K562 (cell line): ENCODE measurements around the gene EFHD2. TPM values are rescaled to one million over a fixed set of nuclear protein-coding genes. Genes with fewer than 3 reads are reported as not detected.

Source experiments
- ATAC-seq: fragments of 200-7000 bp; cut with Tn5 transposase; 3 replicates; pipeline ENCODE4 v1.9.1; 2020; ENCODE audit warnings: moderate library complexity
- BruUV-seq: library from RNA; stranded (reverse); fragments of 400-500 nt; replicated peaks from 2 replicates; lab custom pipeline; 2021; lab: Mats Ljungman, UMichigan
- CTCF ChIA-PET: fragments of 300-600 bp; formaldehyde crosslinking; extraction: SDS; loops from one replicate; lab custom pipeline; 2021; ENCODE audit warnings: low intra/inter-chr PET ratio; lab: Yijun Ruan, JAX
- POLR2A ChIA-PET: fragments of 300-600, 350-650 bp; sonication (Branson Sonifier 250); formaldehyde crosslinking; extraction: SDS; loops from one replicate; lab custom pipeline; 2021; ENCODE audit warnings: antibody characterized with exemption, inconsistent platforms; lab: Yijun Ruan, JAX
- DNase-seq, 4 experiments: peaks; one replicate each; pipeline versions ENCODE4 v3.0.0 to v3.0.0-alpha.2; 2011 to 2018; ENCODE audit warnings: low spot score in 3 of 4, mixed read lengths in 3 of 4; ENCODE audit errors: extremely low read depth in 1 of 4
- FAIRE-seq: peaks from 2 replicates; lab custom pipeline; 2011; peaks lifted over from hg19 to GRCh38; lab: Jason Lieb, UNC
- H2AFZ ChIP-seq: 2 replicates; pipeline ENCODE4 v1.6.0; 2011; ENCODE audit warnings: low read depth, low read length, control low read depth, inconsistent platforms
- H3K27ac ChIP-seq: fragments of 200-600 bp; 3 replicates; pipeline ENCODE4 v1.8.0; 2011; ENCODE audit warnings: low read depth, mild to moderate bottlenecking, control low read depth, inconsistent platforms, low read length, moderate library complexity, mixed read lengths; ENCODE audit errors: extremely low read depth
- H3K27me3 ChIP-seq, 2 experiments: fragments of 300-600 bp in 1 of 2; 2 replicates in 1 of 2; 3 replicates in 1 of 2; pipeline versions ENCODE4 v1.6.0 to v1.8.0; 2011; ENCODE audit warnings: inconsistent platforms in 2 of 2, low read length in 2 of 2, mild to moderate bottlenecking in 1 of 2, mixed read lengths in 1 of 2, moderate library complexity in 1 of 2; ENCODE audit not compliant: control insufficient read depth in 2 of 2, insufficient read depth in 2 of 2
- H3K36me3 ChIP-seq: fragments of 300-600 bp; 3 replicates; pipeline ENCODE4 v1.8.0; 2011; ENCODE audit warnings: mild to moderate bottlenecking, low read length, inconsistent platforms; ENCODE audit not compliant: control insufficient read depth, insufficient read depth
- H3K4me1 ChIP-seq, 2 experiments: fragments of 200-600 bp in 1 of 2; replicated peaks in 1 of 2; 2 replicates in 1 of 2; 3 replicates in 1 of 2; pipeline versions ENCODE4 v1.5.1 to v1.8.0; 2011; ENCODE audit warnings: inconsistent platforms in 2 of 2, low read length in 2 of 2, mild to moderate bottlenecking in 1 of 2, mixed read lengths in 1 of 2, moderate library complexity in 1 of 2; ENCODE audit not compliant: control insufficient read depth in 2 of 2, insufficient read depth in 2 of 2
- H3K4me2 ChIP-seq: 2 replicates; pipeline ENCODE4 v1.6.1; 2011; ENCODE audit warnings: low read length, control low read depth, inconsistent platforms, mixed read lengths; ENCODE audit not compliant: insufficient read depth
- H3K4me3 ChIP-seq: fragments of 200-600 bp; sonication (generic), shearing (Covaris generic); 2 replicates; pipeline ENCODE4 v1.5.1; 2016; ENCODE audit warnings: control low read depth, inconsistent platforms
- H3K79me2 ChIP-seq: fragments of 200-600 bp; 3 replicates; pipeline ENCODE4 v1.8.0; 2011; ENCODE audit warnings: low read length, inconsistent platforms; ENCODE audit not compliant: control insufficient read depth, insufficient read depth
- H3K9ac ChIP-seq, 2 experiments: 2 replicates each; pipeline versions ENCODE4 v1.6.0 to v1.6.1; 2011; ENCODE audit warnings: low read depth in 2 of 2, low read length in 2 of 2, control low read depth in 1 of 2, inconsistent platforms in 1 of 2, mild to moderate bottlenecking in 1 of 2, mixed read lengths in 1 of 2; ENCODE audit not compliant: insufficient read depth in 1 of 2
- H3K9me1 ChIP-seq: one replicate; pipeline ENCODE4 v1.6.0; 2011; ENCODE audit warnings: inconsistent platforms, mild to moderate bottlenecking, low read length, moderate library complexity; ENCODE audit not compliant: control insufficient read depth, insufficient read depth
- H3K9me3 ChIP-seq: replicated peaks from 2 replicates; pipeline ENCODE4 v1.5.1; 2011; ENCODE audit warnings: low read depth, low read length, inconsistent platforms; ENCODE audit not compliant: control insufficient read depth, insufficient read depth
- H4K20me1 ChIP-seq: replicated peaks from 2 replicates; pipeline ENCODE4 v1.6.1; 2011; ENCODE audit warnings: low read length, inconsistent platforms, mixed read lengths; ENCODE audit not compliant: control insufficient read depth, insufficient read depth
- CTCF ChIP-seq, 3 experiments: IDR thresholded peaks in 2 of 3; conservative IDR thresholded peaks in 1 of 3; 2 replicates each; pipeline ENCODE4 v1.5.1; 2011 to 2012; ENCODE audit warnings: low read length in 3 of 3, mild to moderate bottlenecking in 3 of 3, control low read depth in 2 of 3, improper control_type of control experiment in 1 of 3, inconsistent platforms in 1 of 3, low read depth in 1 of 3, mixed read lengths in 1 of 3, moderate library complexity in 1 of 3; ENCODE audit not compliant: insufficient read depth in 2 of 3
- GTF2F1 ChIP-seq: IDR thresholded peaks from 2 replicates; pipeline ENCODE4 v1.6.1; 2011; ENCODE audit warnings: low read depth, low read length, improper control_type of control experiment
- HCFC1 ChIP-seq: IDR thresholded peaks from 2 replicates; pipeline ENCODE4 v1.6.1; 2012; ENCODE audit warnings: low read depth, low read length, improper control_type of control experiment
- HDAC8 ChIP-seq: fragments of 450-650 bp; IDR thresholded peaks from 2 replicates; pipeline ENCODE4 v1.6.1; 2016; ENCODE audit warnings: mild to moderate bottlenecking, missing genetic modification characterization, moderate library complexity, missing compliant biosample characterization
- RNF2 ChIP-seq: sonication (generic); IDR thresholded peaks from 2 replicates; pipeline ENCODE4 v1.6.1; 2016
- SIN3A ChIP-seq, 2 experiments: fragments of 150-350 bp in 1 of 2; IDR thresholded peaks; 2 replicates each; pipeline ENCODE4 v1.6.1; 2011 to 2016; ENCODE audit warnings: borderline replicate concordance in 2 of 2, low read depth in 2 of 2, low read length in 2 of 2, mild to moderate bottlenecking in 2 of 2, moderate library complexity in 2 of 2; ENCODE audit not compliant: control insufficient read depth in 1 of 2
- SMARCA5 ChIP-seq: fragments of 450-650 bp; IDR thresholded peaks from 2 replicates; pipeline ENCODE4 v1.6.1; 2016
- TCF3 ChIP-seq: sonication (generic); formaldehyde crosslinking; IDR thresholded peaks from 2 replicates; pipeline ENCODE4 v1.4.0; 2020; ENCODE audit warnings: mild to moderate bottlenecking, missing genetic modification reagents
- ZBTB34 ChIP-seq: fragments of 250-450 bp; sonication (Bioruptor Pico); IDR thresholded peaks from 2 replicates; pipeline ENCODE4 v1.8.0; 2021; ENCODE audit warnings: mild to moderate bottlenecking, moderate library complexity
- ZNF124 ChIP-seq: sonication (generic); formaldehyde crosslinking; IDR thresholded peaks from 2 replicates; pipeline ENCODE4 v1.8.1; 2022; ENCODE audit warnings: missing genetic modification reagents
- ZNF699 ChIP-seq: fragments of 250-450 bp; sonication (Bioruptor Pico); IDR thresholded peaks from 2 replicates; pipeline ENCODE4 v1.8.0; 2021; ENCODE audit warnings: mild to moderate bottlenecking, moderate library complexity; ENCODE audit not compliant: insufficient replicate concordance
- whole genome bisulfite sequencing: fragments of 100-300 bp; shearing (Covaris generic); methylation state at CpG from one replicate; pipeline ENCODE4 v1.1.6; 2016; ENCODE audit warnings: low coverage, mixed read lengths; ENCODE audit not compliant: insufficient coverage; ENCODE audit errors: missing lambda C conversion rate; 5-methylcytosine and 5-hydroxymethylcytosine counted together
- in situ Hi-C: fragments of 300-500 bp; cut with MboI; formaldehyde crosslinking; loops from 4 replicates; pipeline ENCODE4 v1.15.0; 2018; ENCODE audit warnings: inconsistent platforms, mixed read lengths
- intact Hi-C: fragments of 100-400 bp; cut with micrococcal nuclease; formaldehyde crosslinking; loops from 2 replicates; pipeline ENCODE4 v1.14.2; 2022
- polyA plus RNA-seq, 8 experiments: library from polyadenylated mRNA; depleted of rRNA in 4 of 8; stranded (reverse) in 5 of 8; unstranded in 3 of 8; fragments of >200 nt; fragmentation: Nextera tagmentation in 2 of 8; fragmentation: Illumina TruSeq in 1 of 8; extraction: Ambion mirVana in 2 of 8; extraction: Trizol in 1 of 8; gene quantifications; 2 replicates each; pipeline versions ENCODE4 v1.2.1 to v1.2.3, GENCODE V29; 2011 to 2014; ENCODE audit warnings: inconsistent platforms in 1 of 8, missing spikeins in 1 of 8
- total RNA-seq, 7 experiments: library from RNA; depleted of rRNA in 6 of 7; stranded (reverse); fragments of >200 nt in 6 of 7; fragmentation: Illumina TruSeq in 2 of 7; extraction: Trizol in 2 of 7; gene quantifications; 2 replicates each; pipeline versions ENCODE4 v1.2.1 to v1.2.3, GENCODE V29; 2011 to 2021; ENCODE audit warnings: low replicate concordance in 1 of 7

The EFHD2 gene
- total and polyA plus RNA-seq, 9 of the 15 experiments (the other 6 are each of a cell fraction or from before 2014, with no cell fraction given): 1.7 to 73.5 (median 25.2) TPM

- no peak for ATAC-seq
- WGBS: 26% methylated on average over 9 of the region's 9 CpGs
- no TSS peak for BruUV-seq
- ChIA-PET POLR2A (interaction anchor here (0.8 kb wide), 1 partner anchor 31 kb away, joined by 3 read pairs; no protein-coding TSS in a partner anchor), CTCF (no interaction called here)
- Histone ChIP-seq H3K4me2 (no peak overlapping the region), H4K20me1 (no peaks in the 10 kb centered on the region), H3K9me3 (peaks cover 12% of the 10 kb centered on the region), H3K9me1 (no peaks in the 10 kb centered on the region), H3K27me3 (peaks cover 3 to 14% of the 10 kb centered on the region in 2 experiments; a peak in 4 of 5 replicates), H3K79me2 (no peaks in the 10 kb centered on the region), H3K27ac (no peak overlapping the region), H3K4me3 (no peak overlapping the region), H3K4me1 (peaks cover 2% of the 10 kb centered on the region in 2 experiments; a peak in 3 of 5 replicates), H3K9ac (no peak overlapping the region), H2AFZ (no peak overlapping the region), H3K36me3 (no peaks in the 10 kb centered on the region)
- intact Hi-C loops: no loop called here
- FAIRE-seq: no peak
- no peak for DNase-seq
- in situ Hi-C loops: no loop called here
- TF ChIP-seq RNF2: no peak
- no peak for TF ChIP-seq HCFC1
- TF ChIP-seq ZNF124 (CRISPR knock-in tag): no peak
- no peak for TF ChIP-seq GTF2F1
- TF ChIP-seq SMARCA5: no peak
- no peak for TF ChIP-seq HDAC8 (tag)
- no peak for TF ChIP-seq ZBTB34 (CRISPR knock-in tag)
- TF ChIP-seq ZNF699 (CRISPR knock-in tag): no peak
- TF ChIP-seq CTCF (IDR thresholded peaks at IDR 0.05 in 2 of 3, conservative IDR thresholded peaks at IDR 0.05 in 1 of 3; ENCODE audit: insufficient read depth in 2 of 3, low read depth in 1 of 3, low read length in 3 of 3): no peak
- no peak for TF ChIP-seq SIN3A (IDR thresholded peaks at IDR 0.05; ENCODE audit: borderline replicate concordance in 2 of 2, control insufficient read depth in 1 of 2, low read depth in 2 of 2, low read length in 2 of 2)
- TF ChIP-seq TCF3 (CRISPR knock-in tag): no peak
These were observed 5.6 kb upstream of the EFHD2 start for GRCh38 chr1:15403962-15404580.
